ENCODE measurements around the gene NXT1.

The NXT1 gene

GRCh38 chr20:23379772-23380171, 29.2 kb downstream of the NXT1 start:
- no peak for TF ChIP-seq CTCF (IDR thresholded peaks at IDR 0.05; ENCODE audit: extremely low read depth, missing control alignments)
- no peak for DNase-seq (ENCODE audit: low spot score)

- TF ChIP-seq CTCF (IDR thresholded peaks at IDR 0.05; ENCODE audit: extremely low read depth, missing control alignments), result no peak
- DNase-seq (ENCODE audit: low spot score), result no peak
Observed at GRCh38 chr20:23381876-23382275, 31.3 kb downstream of the NXT1 start.

- no peak for DNase-seq (ENCODE audit: low spot score)
- TF ChIP-seq CTCF (IDR thresholded peaks at IDR 0.05; ENCODE audit: extremely low read depth, missing control alignments), result no peak
Observed at GRCh38 chr20:23386304-23387117, 35.9 kb downstream of the NXT1 start.

- no peak for DNase-seq (ENCODE audit: low spot score)
- TF ChIP-seq CTCF (IDR thresholded peaks at IDR 0.05; ENCODE audit: extremely low read depth, missing control alignments), result no peak
Observed at GRCh38 chr20:23387118-23387443, 36.5 kb downstream of the NXT1 start.

GRCh38 chr20:23390091-23390774, 39.6 kb downstream of the NXT1 start:
- no peak for TF ChIP-seq CTCF (IDR thresholded peaks at IDR 0.05; ENCODE audit: extremely low read depth, missing control alignments)
- DNase-seq (ENCODE audit: low spot score), result no peak

GRCh38 chr20:23391707-23392310, 41.2 kb downstream of the NXT1 start:
- no peak for DNase-seq (ENCODE audit: low spot score)
- TF ChIP-seq CTCF (IDR thresholded peaks at IDR 0.05; ENCODE audit: extremely low read depth, missing control alignments), result no peak
